Liver (tissue), 9 donors: ENCODE results near the gene PALLD. TPM values are rescaled to one million over a fixed set of nuclear protein-coding genes. Genes with fewer than 3 reads are reported as not detected.

Experiments
- DNase-seq: peaks from one replicate; pipeline ENCODE4 v3.0.0-alpha.2; 2017; ENCODE audit warnings: low spot score
- H3K27ac ChIP-seq, 2 donors: one replicate each; pipeline ENCODE4 v1.7.0; 2013; ENCODE audit warnings: inconsistent platforms in 2 of 2, low read length in 2 of 2, control low read depth in 1 of 2, low read depth in 1 of 2, mild to moderate bottlenecking in 1 of 2
- H3K27me3 ChIP-seq, 4 donors: one replicate each; pipeline versions ENCODE4 v1.6.1 to v1.7.0; 2013; ENCODE audit warnings: low read length in 3 of 4, inconsistent platforms in 1 of 4, mild to moderate bottlenecking in 1 of 4, moderate library complexity in 1 of 4; ENCODE audit not compliant: control insufficient read depth in 4 of 4, insufficient read depth in 4 of 4
- H3K36me3 ChIP-seq, 4 donors: one replicate each; pipeline versions ENCODE4 v1.6.1 to v1.7.0; 2013; ENCODE audit warnings: low read length in 3 of 4, mild to moderate bottlenecking in 3 of 4, low read depth in 1 of 4, moderate library complexity in 1 of 4; ENCODE audit not compliant: control insufficient read depth in 4 of 4, insufficient read depth in 3 of 4
- H3K4me1 ChIP-seq, 4 donors: one replicate each; pipeline versions ENCODE4 v1.6.1 to v1.7.0; 2013; ENCODE audit warnings: low read length in 3 of 4, mild to moderate bottlenecking in 3 of 4, moderate library complexity in 1 of 4; ENCODE audit not compliant: control insufficient read depth in 4 of 4, insufficient read depth in 4 of 4
- H3K4me3 ChIP-seq, 3 donors: one replicate each; pipeline versions ENCODE4 v1.6.1 to v1.7.0; 2013; ENCODE audit warnings: low read length in 3 of 3, control low read depth in 1 of 3, low read depth in 1 of 3, mild to moderate bottlenecking in 1 of 3
- H3K9ac ChIP-seq, 2 donors: one replicate each; pipeline ENCODE4 v1.7.0; 2013; ENCODE audit warnings: low read length in 2 of 2, mild to moderate bottlenecking in 2 of 2, moderate library complexity in 2 of 2, control low read depth in 1 of 2, low read depth in 1 of 2
- H3K9me3 ChIP-seq, 4 donors: one replicate each; pipeline versions ENCODE4 v1.6.1 to v1.7.0; 2013; ENCODE audit warnings: low read length in 3 of 4; ENCODE audit not compliant: control insufficient read depth in 4 of 4
- ATF3 ChIP-seq: IDR thresholded peaks from 2 replicates; pipeline ENCODE4 v1.6.1; 2016; ENCODE audit warnings: antibody characterized with exemption
- EGR1 ChIP-seq, 2 donors: IDR thresholded peaks; 2 replicates each; pipeline ENCODE4 v1.6.1; 2016 to 2018; ENCODE audit warnings: antibody characterized with exemption in 2 of 2, low read depth in 2 of 2
- FOXA1 ChIP-seq: IDR thresholded peaks from 2 replicates; pipeline ENCODE4 v1.6.1; 2016; ENCODE audit warnings: antibody characterized with exemption
- FOXA2 ChIP-seq: IDR thresholded peaks from 2 replicates; pipeline ENCODE4 v1.6.1; 2016; ENCODE audit warnings: antibody characterized with exemption
- GABPA ChIP-seq, 2 donors: IDR thresholded peaks in 1 of 2; conservative IDR thresholded peaks in 1 of 2; 2 replicates each; pipeline ENCODE4 v1.6.1; 2016; ENCODE audit warnings: antibody characterized with exemption in 2 of 2, mild to moderate bottlenecking in 1 of 2, moderate library complexity in 1 of 2
- HNF4G ChIP-seq: IDR thresholded peaks from 2 replicates; pipeline ENCODE4 v1.6.1; 2016; ENCODE audit warnings: antibody characterized with exemption
- JUND ChIP-seq, 2 donors: IDR thresholded peaks; 2 replicates each; pipeline ENCODE4 v1.6.1; 2016; ENCODE audit warnings: antibody characterized with exemption in 2 of 2
- MAX ChIP-seq: IDR thresholded peaks from 2 replicates; pipeline ENCODE4 v1.6.1; 2016; ENCODE audit warnings: antibody characterized with exemption
- NR2F2 ChIP-seq: IDR thresholded peaks from 2 replicates; pipeline ENCODE4 v1.6.1; 2016; ENCODE audit warnings: antibody characterized with exemption
- REST ChIP-seq: IDR thresholded peaks from 2 replicates; pipeline ENCODE4 v1.6.1; 2016; ENCODE audit warnings: antibody characterized with exemption, mild to moderate bottlenecking
- RXRA ChIP-seq, 2 donors: IDR thresholded peaks; 2 replicates each; pipeline ENCODE4 v1.6.1; 2017 to 2018; ENCODE audit warnings: antibody characterized with exemption in 2 of 2, mild to moderate bottlenecking in 1 of 2
- SP1 ChIP-seq: IDR thresholded peaks from 2 replicates; pipeline ENCODE4 v1.6.1; 2018; ENCODE audit warnings: antibody characterized with exemption, mild to moderate bottlenecking
- YY1 ChIP-seq: IDR thresholded peaks from 2 replicates; pipeline ENCODE4 v1.6.1; 2016; ENCODE audit warnings: antibody characterized with exemption, mild to moderate bottlenecking
- ZBTB33 ChIP-seq: IDR thresholded peaks from 2 replicates; pipeline ENCODE4 v1.6.1; 2016; ENCODE audit warnings: antibody characterized with exemption
- WGBS: extraction: QIAGEN DNeasy Blood & Tissue Kit; methylation state at CpG from one replicate; pipeline ENCODE4 v1.1.7; 2013; 5-methylcytosine and 5-hydroxymethylcytosine counted together
- polyA plus RNA-seq, 2 donors: library from polyadenylated mRNA; stranded (reverse) in 1 of 2; unstranded in 1 of 2; fragments of 200-250 nt in 1 of 2; fragments of >200 nt in 1 of 2; fragmentation: Nextera tagmentation in 1 of 2; extraction: Ambion mirVana in 1 of 2; gene quantifications; one replicate each; pipeline versions ENCODE4 v1.2.1 to v1.2.3, GENCODE V29; 2013 to 2015
- total RNA-seq, 2 donors: library from RNA; depleted of rRNA; stranded (reverse); fragments of >200 nt; gene quantifications; one replicate each; pipeline ENCODE4 v1.2.3, GENCODE V29; 2014
- TF ChIP-seq, protein P1 (sequence below): fragments of 150-350 bp; IDR thresholded peaks from 2 replicates; pipeline ENCODE4 v1.5.1; 2017; ENCODE audit warnings: improper control_type of control experiment, low read depth, low read length; ENCODE audit not compliant: missing input control
- donor health status: healthy.
- donor health status: healthy.
- donor health status: healthy.
- donor health status: healthy.
- donor health status: healthy.

Gene PALLD
- total and polyA plus RNA-seq, 4 donors, result 9.0 to 26.3 (median 14.7) TPM

- TF ChIP-seq, protein P1, sequence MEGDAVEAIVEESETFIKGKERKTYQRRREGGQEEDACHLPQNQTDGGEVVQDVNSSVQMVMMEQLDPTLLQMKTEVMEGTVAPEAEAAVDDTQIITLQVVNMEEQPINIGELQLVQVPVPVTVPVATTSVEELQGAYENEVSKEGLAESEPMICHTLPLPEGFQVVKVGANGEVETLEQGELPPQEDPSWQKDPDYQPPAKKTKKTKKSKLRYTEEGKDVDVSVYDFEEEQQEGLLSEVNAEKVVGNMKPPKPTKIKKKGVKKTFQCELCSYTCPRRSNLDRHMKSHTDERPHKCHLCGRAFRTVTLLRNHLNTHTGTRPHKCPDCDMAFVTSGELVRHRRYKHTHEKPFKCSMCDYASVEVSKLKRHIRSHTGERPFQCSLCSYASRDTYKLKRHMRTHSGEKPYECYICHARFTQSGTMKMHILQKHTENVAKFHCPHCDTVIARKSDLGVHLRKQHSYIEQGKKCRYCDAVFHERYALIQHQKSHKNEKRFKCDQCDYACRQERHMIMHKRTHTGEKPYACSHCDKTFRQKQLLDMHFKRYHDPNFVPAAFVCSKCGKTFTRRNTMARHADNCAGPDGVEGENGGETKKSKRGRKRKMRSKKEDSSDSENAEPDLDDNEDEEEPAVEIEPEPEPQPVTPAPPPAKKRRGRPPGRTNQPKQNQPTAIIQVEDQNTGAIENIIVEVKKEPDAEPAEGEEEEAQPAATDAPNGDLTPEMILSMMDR, result no peak
- TF ChIP-seq ZBTB33 (no peak), FOXA2 (no peak), REST (no peak), YY1 (no peak), EGR1 (IDR thresholded peaks at IDR 0.05; ENCODE audit: low read depth in 2 of 2) (no peak), FOXA1 (no peak), JUND (IDR thresholded peaks at IDR 0.05) (no peak), MAX (no peak), NR2F2 (no peak), GABPA (IDR thresholded peaks at IDR 0.05 in 1 of 2, conservative IDR thresholded peaks at IDR 0.05 in 1 of 2) (no peak), SP1 (no peak), RXRA (IDR thresholded peaks at IDR 0.05) (no peak)
- Histone ChIP-seq H3K9ac (no peak overlapping the region), H3K36me3 (no peaks in the 10 kb centered on the region), H3K9me3 (no peaks in the 10 kb centered on the region), H3K4me1 (no peaks in the 10 kb centered on the region), H3K27ac (no peak overlapping the region), H3K4me3 (no peak overlapping the region), H3K27me3 (no peaks in the 10 kb centered on the region)
- DNase-seq, result no peak
- 83% methylated on average over 4 of the region's 4 CpGs for WGBS
These were observed 306.9 kb downstream of the PALLD start for GRCh38 chr4:168803732-168804131.

- 82% methylated on average over 3 of the region's 3 CpGs for WGBS
These were observed 307.3 kb downstream of the PALLD start for GRCh38 chr4:168804146-168804545.

More at GRCh38 chr4:168804146-168804545, 307.3 kb downstream of the PALLD start:
- Histone ChIP-seq H3K4me3 (no peak overlapping the region), H3K4me1 (no peaks in the 10 kb centered on the region), H3K27ac (no peak overlapping the region), H3K27me3 (no peaks in the 10 kb centered on the region), H3K9ac (no peak overlapping the region), H3K36me3 (no peaks in the 10 kb centered on the region), H3K9me3 (no peaks in the 10 kb centered on the region)
- TF ChIP-seq ATF3, result no peak
- no peak for TF ChIP-seq SP1
- TF ChIP-seq ZBTB33, result no peak
- TF ChIP-seq HNF4G, result no peak
- TF ChIP-seq FOXA1, result no peak
- TF ChIP-seq NR2F2, result no peak
- no peak for TF ChIP-seq EGR1 (IDR thresholded peaks at IDR 0.05; ENCODE audit: low read depth in 2 of 2)
- DNase-seq, result no peak
